GM12878 (cell line): ENCODE data around the gene PTTG1. TPM values are rescaled to one million over a fixed set of nuclear protein-coding genes. Genes with fewer than 3 reads are reported as not detected.

ENCODE experiments used
- ATAC-seq: fragments of 200-7000 bp; cut with Tn5 transposase; 3 replicates; pipeline ENCODE4 v1.9.1; 2020; ENCODE audit warnings: mild to moderate bottlenecking, moderate library complexity
- BruUV-seq: library from RNA; stranded (reverse); fragments of 400-500 nt; replicated peaks from 2 replicates; lab custom pipeline; 2021; lab: Mats Ljungman, UMichigan
- CTCF ChIA-PET: fragments of 300-600 bp; sonication (Branson Sonifier 250); formaldehyde crosslinking; extraction: SDS; loops from one replicate; lab custom pipeline; 2021; ENCODE audit warnings: inconsistent platforms; lab: Yijun Ruan, JAX
- POLR2A ChIA-PET: fragments of 350-600 bp; formaldehyde crosslinking; extraction: SDS; loops from one replicate; lab custom pipeline; 2021; ENCODE audit warnings: inconsistent platforms; lab: Charles Lee
- RAD21 ChIA-PET: fragments of 300-600 bp; sonication (Branson Sonifier 250); formaldehyde crosslinking; loops from one replicate; lab custom pipeline; 2023; ENCODE audit warnings: antibody characterized with exemption; ENCODE audit not compliant: unreplicated experiment; lab: Charles Lee
- SMC1A ChIA-PET: fragments of 300-600 bp; sonication (Branson Sonifier 250); formaldehyde crosslinking; loops from one replicate; lab custom pipeline; 2023; ENCODE audit not compliant: unreplicated experiment, uncharacterized antibody; lab: Charles Lee
- DNase-seq: peaks from one replicate; pipeline ENCODE4 v3.0.0-alpha.2; 2011; ENCODE audit warnings: low read depth, low spot score
- FAIRE-seq: peaks from 3 replicates; lab custom pipeline; 2011; peaks lifted over from hg19 to GRCh38; lab: Jason Lieb, UNC
- H2AFZ ChIP-seq: 2 replicates; pipeline ENCODE4 v1.6.0; 2011; ENCODE audit warnings: low read depth, low read length, control low read depth; ENCODE audit not compliant: control insufficient read depth
- H3K27ac ChIP-seq: 2 replicates; pipeline ENCODE4 v1.5.1; 2011; ENCODE audit warnings: control low read depth; ENCODE audit not compliant: control insufficient read depth, insufficient read depth
- H3K27me3 ChIP-seq, 2 experiments: replicated peaks in 1 of 2; 2 replicates each; pipeline versions ENCODE4 v1.6.0 to v1.6.1; 2011; ENCODE audit warnings: low read length in 1 of 2; ENCODE audit not compliant: control insufficient read depth in 2 of 2, insufficient read depth in 2 of 2
- H3K36me3 ChIP-seq, 2 experiments: 2 replicates each; pipeline ENCODE4 v1.5.1; 2011; ENCODE audit warnings: low read length in 1 of 2; ENCODE audit not compliant: control insufficient read depth in 2 of 2, insufficient read depth in 2 of 2
- H3K4me1 ChIP-seq: 2 replicates; pipeline ENCODE4 v1.6.1; 2011; ENCODE audit warnings: mild to moderate bottlenecking, low read length, moderate library complexity, mixed read lengths; ENCODE audit not compliant: control insufficient read depth, insufficient read depth
- H3K4me2 ChIP-seq: 2 replicates; pipeline ENCODE4 v1.6.0; 2011; ENCODE audit warnings: control low read depth; ENCODE audit not compliant: control insufficient read depth, insufficient read depth
- H3K4me3 ChIP-seq: fragments of 200-600 bp; sonication (generic); 2 replicates; pipeline ENCODE4 v1.5.1; 2016
- H3K79me2 ChIP-seq: 2 replicates; pipeline ENCODE4 v1.6.0; 2011; ENCODE audit warnings: low read length; ENCODE audit not compliant: control insufficient read depth, insufficient read depth
- H3K9ac ChIP-seq: 2 replicates; pipeline ENCODE4 v1.8.0; 2011; ENCODE audit warnings: low read length, control low read depth, mixed read lengths; ENCODE audit not compliant: control insufficient read depth, insufficient read depth
- H3K9me3 ChIP-seq: replicated peaks from 3 replicates; pipeline ENCODE4 v1.5.1; 2011; ENCODE audit warnings: mild to moderate bottlenecking, low read length; ENCODE audit not compliant: control insufficient read depth, insufficient read depth
- H4K20me1 ChIP-seq: 2 replicates; pipeline ENCODE4 v1.6.0; 2011; ENCODE audit not compliant: control insufficient read depth, insufficient read depth
- BHLHE40 ChIP-seq, 2 experiments: fragments of 450-650 bp in 1 of 2; IDR thresholded peaks; 2 replicates each; pipeline ENCODE4 v1.6.1; 2011 to 2017; ENCODE audit warnings: low read depth in 2 of 2, borderline replicate concordance in 1 of 2, improper control_type of control experiment in 1 of 2, low read length in 1 of 2, mild to moderate bottlenecking in 1 of 2
- CBX5 ChIP-seq: sonication (generic); IDR thresholded peaks from 2 replicates; pipeline ENCODE4 v1.6.1; 2016; ENCODE audit warnings: low read depth, moderate library complexity, mild to moderate bottlenecking, inconsistent platforms
- CHD1 ChIP-seq: IDR thresholded peaks from 2 replicates; pipeline ENCODE4 v1.6.1; 2012; ENCODE audit warnings: low read depth, low read length, improper control_type of control experiment
- EZH2 ChIP-seq: IDR thresholded peaks from 2 replicates; pipeline ENCODE4 v1.6.1; 2012; ENCODE audit warnings: low read depth, mild to moderate bottlenecking, control low read depth, inconsistent platforms, low read length, borderline replicate concordance; ENCODE audit not compliant: control insufficient read depth
- FOXM1 ChIP-seq: IDR thresholded peaks from 2 replicates; pipeline ENCODE4 v1.6.1; 2012; ENCODE audit warnings: low read depth, mild to moderate bottlenecking, inconsistent platforms, low read length, moderate library complexity
- HDAC6 ChIP-seq: fragments of 200-600 bp; sonication (generic); IDR thresholded peaks from one replicate; pipeline ENCODE4 v1.8.0; 2017; ENCODE audit warnings: antibody characterized with exemption; ENCODE audit not compliant: unreplicated experiment
- IKZF1 ChIP-seq: fragments of 450-650 bp; conservative IDR thresholded peaks from 2 replicates; pipeline ENCODE4 v1.6.1; 2017; ENCODE audit warnings: antibody characterized with exemption, mild to moderate bottlenecking
- IRF3 ChIP-seq: fragments of 450-650 bp; IDR thresholded peaks from 2 replicates; pipeline ENCODE4 v1.6.1; 2014; ENCODE audit warnings: mild to moderate bottlenecking
- IRF4 ChIP-seq: IDR thresholded peaks from 2 replicates; pipeline ENCODE4 v1.6.1; 2011; ENCODE audit warnings: low read depth, low read length
- MEF2B ChIP-seq: fragments of 450-650 bp; IDR thresholded peaks from 2 replicates; pipeline ENCODE4 v1.6.1; 2018; ENCODE audit warnings: mild to moderate bottlenecking, moderate library complexity; ENCODE audit not compliant: partially characterized antibody, poor library complexity, severe bottlenecking
- MTA3 ChIP-seq: IDR thresholded peaks from 2 replicates; pipeline ENCODE4 v1.6.1; 2012; ENCODE audit warnings: low read length, inconsistent platforms, borderline replicate concordance
- PAX5 ChIP-seq: IDR thresholded peaks from 2 replicates; pipeline ENCODE4 v1.6.1; 2011; ENCODE audit warnings: low read depth, low read length, borderline replicate concordance
- PAX8 ChIP-seq: fragments of 450-650 bp; IDR thresholded peaks from 2 replicates; pipeline ENCODE4 v1.6.1; 2017; ENCODE audit warnings: mild to moderate bottlenecking, moderate library complexity
- POLR2AphosphoS2 ChIP-seq: IDR thresholded peaks from 2 replicates; pipeline ENCODE4 v1.6.1; 2011; ENCODE audit warnings: low read depth, mild to moderate bottlenecking, low read length, improper control_type of control experiment, moderate library complexity
- RAD21 ChIP-seq: IDR thresholded peaks from 2 replicates; pipeline ENCODE4 v1.6.1; 2011; ENCODE audit warnings: mild to moderate bottlenecking, low read depth, low read length, moderate library complexity; ENCODE audit not compliant: insufficient read depth
- SP1 ChIP-seq: IDR thresholded peaks from one replicate; pipeline ENCODE4 v1.6.1; 2011; ENCODE audit warnings: low read depth, low read length
- WGBS: methylation state at CpG from one replicate; pipeline ENCODE4 v1.1.6; 2016; ENCODE audit warnings: low lambda C conversion rate; ENCODE audit not compliant: insufficient replicate concordance, insufficient coverage; ENCODE audit errors: missing lambda C conversion rate; 5-methylcytosine and 5-hydroxymethylcytosine counted together
- in situ Hi-C: fragments of 300-500 bp; cut with MboI; formaldehyde crosslinking; loops from 9 replicates; pipeline ENCODE4 v1.14.3; 2018; ENCODE audit warnings: mixed read lengths
- intact Hi-C: fragments of 100-400 bp; cut with micrococcal nuclease; formaldehyde crosslinking; loops from one replicate; pipeline ENCODE4 v1.14.2; 2022; ENCODE audit not compliant: unreplicated experiment
- polyA plus RNA-seq, 11 experiments: library from polyadenylated mRNA; depleted of rRNA in 4 of 11; unstranded in 6 of 11; stranded (reverse) in 5 of 11; fragments of >200 nt; fragmentation: Nextera tagmentation in 4 of 11; fragmentation: Illumina TruSeq in 1 of 11; extraction: Ambion mirVana in 4 of 11; extraction: Trizol in 1 of 11; gene quantifications; 1 replicate in 1 of 11; 2 replicates in 10 of 11; pipeline versions ENCODE4 v1.2.1 to v1.2.3, GENCODE V29; 2011 to 2016; ENCODE audit warnings: inconsistent platforms in 2 of 11, missing spikeins in 2 of 11, low read depth in 1 of 11
- total RNA-seq, 4 experiments: library from RNA; depleted of rRNA in 3 of 4; stranded (reverse); fragments of >200 nt in 3 of 4; fragmentation: Illumina TruSeq in 1 of 4; extraction: Trizol in 1 of 4; gene quantifications; 2 replicates each; pipeline versions ENCODE4 v1.2.1 to v1.2.3, GENCODE V29; 2013 to 2021
- TF ChIP-seq, protein P1 (sequence below): fragments of 450-650 bp; IDR thresholded peaks from 2 replicates; pipeline ENCODE4 v1.6.1; 2017; ENCODE audit warnings: mild to moderate bottlenecking, moderate library complexity

The PTTG1 gene
- total and polyA plus RNA-seq, 10 of the 15 experiments (the other 5 are each of a cell fraction or from before 2014, with no cell fraction given) = 154 to 1,033 (median 377) TPM

DNA sequence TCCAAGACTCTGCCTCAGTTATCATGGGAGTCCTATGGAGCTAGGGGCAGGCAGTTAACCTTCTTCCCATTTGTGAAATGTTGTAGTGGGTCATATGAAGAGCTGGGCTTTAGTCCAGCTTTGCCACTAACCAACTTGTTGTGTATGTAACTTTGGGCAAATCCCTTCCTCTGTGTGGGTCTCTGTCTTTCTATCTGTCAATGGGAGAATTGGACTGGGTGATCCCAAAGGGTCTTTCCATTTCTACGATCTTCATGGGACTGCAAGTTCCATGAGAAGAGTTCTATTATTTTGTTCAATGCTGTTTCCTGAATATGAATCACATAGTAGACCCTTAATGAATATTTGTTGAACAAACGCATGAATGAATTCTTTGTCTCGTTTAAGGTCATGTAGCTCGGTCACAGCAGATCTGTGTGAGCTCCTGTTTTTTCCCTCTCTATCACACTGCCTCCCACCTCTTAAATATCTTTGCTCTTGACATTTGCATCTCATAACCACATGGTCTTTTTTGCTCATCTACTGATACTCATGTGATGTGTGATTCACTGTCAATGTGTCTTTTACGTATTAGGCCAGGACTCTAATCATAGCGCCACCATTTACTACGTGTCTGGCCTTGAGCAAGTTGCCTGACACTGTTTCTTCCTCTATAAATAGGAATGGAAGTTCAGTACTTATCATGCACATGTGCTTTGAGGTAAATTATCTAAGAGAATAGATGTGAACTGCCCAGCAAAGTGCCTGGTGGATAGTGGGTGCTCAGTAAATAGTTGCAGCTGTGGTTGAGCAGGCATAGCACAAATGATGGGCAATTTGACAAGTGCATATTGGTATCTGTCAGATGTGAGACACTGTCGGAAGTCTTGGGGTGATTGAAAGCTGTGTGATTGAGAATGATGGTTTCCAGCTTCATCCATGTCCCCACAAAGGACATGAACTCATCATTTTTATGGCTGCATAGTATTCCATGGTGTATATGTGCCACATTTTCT lies 37.4 kb downstream of the PTTG1 start:
- 15% methylated on average over 8 of the region's 8 CpGs for whole genome bisulfite sequencing
- in situ Hi-C loops (no loop called here), intact Hi-C loops (loop anchor here (1.0 kb wide), 2 partner anchors 8 to 16 kb away; no protein-coding TSS in a partner anchor)
- Histone ChIP-seq H3K4me3 (no peak overlapping the region), H3K79me2 (peaks cover 14% of the 10 kb centered on the region), H4K20me1 (no peaks in the 10 kb centered on the region), H3K27me3 (no peaks in the 10 kb centered on the region), H3K9me3 (no peaks in the 10 kb centered on the region; the same call in 2 of the 3 replicates), H3K9ac (peak overlapping the region; percentile 24; the same call in 1 of the 2 replicates), H2AFZ (peak overlapping the region; percentile 65), H3K27ac (peak overlapping the region; percentile 70), H3K4me1 (peaks cover 45% of the 10 kb centered on the region), H3K4me2 (peak overlapping the region; percentile 19), H3K36me3 (no peaks in the 10 kb centered on the region)
- TSS peak; percentile 100 for BruUV-seq
- CTCF ChIA-PET = interaction anchor here (0.8 to 6.2 kb wide), 13 partner anchors 8 to 51 kb away, joined by 3 to 127 read pairs (median 5); partner anchors contain the start of gene PTTG1
- FAIRE-seq (peak; percentile 64), DNase-seq (peak; percentile 92), ATAC-seq (peak; percentile 77)
- SMC1A ChIA-PET = interaction anchor here (0.9 to 15.7 kb wide), 13 partner anchors 8 to 48 kb away, joined by 3 to 511 read pairs (median 11); no protein-coding TSS in a partner anchor
- POLR2A ChIA-PET = interaction anchor here (0.5 to 6.2 kb wide), 16 partner anchors 8 to 48 kb away, joined by 3 to 97 read pairs (median 7); partner anchors contain the start of genes PTTG1 and SLU7
- RAD21 ChIA-PET = interaction anchor here (0.8 to 6.0 kb wide), 19 partner anchors 8 to 48 kb away, joined by 3 to 152 read pairs (median 7); partner anchors contain the start of gene SLU7
- TF ChIP-seq PAX5 = peak; percentile 54; the same call in 1 of the 2 replicates
- TF ChIP-seq PAX8 = no peak
- TF ChIP-seq CHD1 = peak; percentile 60; the same call in 1 of the 2 replicates
- no peak for TF ChIP-seq IRF3
- TF ChIP-seq HDAC6 = peak; percentile 49
- TF ChIP-seq SP1 = peak; percentile 12
- peak; percentile 17; the same call in 1 of the 2 replicates for TF ChIP-seq MTA3
- no peak for TF ChIP-seq RAD21
- TF ChIP-seq FOXM1 = no peak
- TF ChIP-seq, protein P1, sequence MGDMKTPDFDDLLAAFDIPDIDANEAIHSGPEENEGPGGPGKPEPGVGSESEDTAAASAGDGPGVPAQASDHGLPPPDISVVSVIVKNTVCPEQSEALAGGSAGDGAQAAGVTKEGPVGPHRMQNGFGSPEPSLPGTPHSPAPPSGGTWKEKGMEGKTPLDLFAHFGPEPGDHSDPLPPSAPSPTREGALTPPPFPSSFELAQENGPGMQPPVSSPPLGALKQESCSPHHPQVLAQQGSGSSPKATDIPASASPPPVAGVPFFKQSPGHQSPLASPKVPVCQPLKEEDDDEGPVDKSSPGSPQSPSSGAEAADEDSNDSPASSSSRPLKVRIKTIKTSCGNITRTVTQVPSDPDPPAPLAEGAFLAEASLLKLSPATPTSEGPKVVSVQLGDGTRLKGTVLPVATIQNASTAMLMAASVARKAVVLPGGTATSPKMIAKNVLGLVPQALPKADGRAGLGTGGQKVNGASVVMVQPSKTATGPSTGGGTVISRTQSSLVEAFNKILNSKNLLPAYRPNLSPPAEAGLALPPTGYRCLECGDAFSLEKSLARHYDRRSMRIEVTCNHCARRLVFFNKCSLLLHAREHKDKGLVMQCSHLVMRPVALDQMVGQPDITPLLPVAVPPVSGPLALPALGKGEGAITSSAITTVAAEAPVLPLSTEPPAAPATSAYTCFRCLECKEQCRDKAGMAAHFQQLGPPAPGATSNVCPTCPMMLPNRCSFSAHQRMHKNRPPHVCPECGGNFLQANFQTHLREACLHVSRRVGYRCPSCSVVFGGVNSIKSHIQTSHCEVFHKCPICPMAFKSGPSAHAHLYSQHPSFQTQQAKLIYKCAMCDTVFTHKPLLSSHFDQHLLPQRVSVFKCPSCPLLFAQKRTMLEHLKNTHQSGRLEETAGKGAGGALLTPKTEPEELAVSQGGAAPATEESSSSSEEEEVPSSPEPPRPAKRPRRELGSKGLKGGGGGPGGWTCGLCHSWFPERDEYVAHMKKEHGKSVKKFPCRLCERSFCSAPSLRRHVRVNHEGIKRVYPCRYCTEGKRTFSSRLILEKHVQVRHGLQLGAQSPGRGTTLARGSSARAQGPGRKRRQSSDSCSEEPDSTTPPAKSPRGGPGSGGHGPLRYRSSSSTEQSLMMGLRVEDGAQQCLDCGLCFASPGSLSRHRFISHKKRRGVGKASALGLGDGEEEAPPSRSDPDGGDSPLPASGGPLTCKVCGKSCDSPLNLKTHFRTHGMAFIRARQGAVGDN = peak; percentile 96
- TF ChIP-seq EZH2 = no peak
- peak; percentile 76 for TF ChIP-seq MEF2B
- TF ChIP-seq IKZF1 = peak; percentile 75
- peak; percentile 98 for TF ChIP-seq POLR2AphosphoS2
- TF ChIP-seq IRF4 = 0 out of 2 replicates have a peak, but pooled peaks have one; percentile 47
- no peak; the same call in 1 of the 2 replicates for TF ChIP-seq CBX5
- peak; percentile 90 to 91 for TF ChIP-seq BHLHE40 (IDR thresholded peaks at IDR 0.05; ENCODE audit: borderline replicate concordance in 1 of 2, low read depth in 2 of 2, low read length in 1 of 2)
